SK-MEL-5 (cell line): Measurements from ENCODE around the gene CYTH3. TPM values are rescaled to one million over a fixed set of nuclear protein-coding genes. Genes with fewer than 3 reads are reported as not detected.
"Not testable (repeated sequence)": the region's sequence is repeated elsewhere in the genome, so short reads cannot be mapped to it uniquely, and the experiment has no call there.

Source experiments
- DNase-seq: peaks from one replicate; pipeline ENCODE4 v3.0.0-alpha.2; 2016; ENCODE audit warnings: low read depth, low spot score
- in situ Hi-C: cut with HindIII; loops from 2 replicates; pipeline ENCODE4 v1.10.0; 2016; ENCODE audit warnings: low sequenced_read_pairs, high pct_unique_total_duplicates, low pct_unique_long_range_greater_than_20kb
- total RNA-seq: library from RNA; depleted of rRNA; stranded (reverse); fragments of >200 nt; shearing (Covaris generic); gene quantifications from 2 replicates; pipeline ENCODE4 v1.2.3, GENCODE V29; 2014

CYTH3 gene
- total RNA-seq, 1 experiment from 2014 or later: 70.3 TPM

DNA sequence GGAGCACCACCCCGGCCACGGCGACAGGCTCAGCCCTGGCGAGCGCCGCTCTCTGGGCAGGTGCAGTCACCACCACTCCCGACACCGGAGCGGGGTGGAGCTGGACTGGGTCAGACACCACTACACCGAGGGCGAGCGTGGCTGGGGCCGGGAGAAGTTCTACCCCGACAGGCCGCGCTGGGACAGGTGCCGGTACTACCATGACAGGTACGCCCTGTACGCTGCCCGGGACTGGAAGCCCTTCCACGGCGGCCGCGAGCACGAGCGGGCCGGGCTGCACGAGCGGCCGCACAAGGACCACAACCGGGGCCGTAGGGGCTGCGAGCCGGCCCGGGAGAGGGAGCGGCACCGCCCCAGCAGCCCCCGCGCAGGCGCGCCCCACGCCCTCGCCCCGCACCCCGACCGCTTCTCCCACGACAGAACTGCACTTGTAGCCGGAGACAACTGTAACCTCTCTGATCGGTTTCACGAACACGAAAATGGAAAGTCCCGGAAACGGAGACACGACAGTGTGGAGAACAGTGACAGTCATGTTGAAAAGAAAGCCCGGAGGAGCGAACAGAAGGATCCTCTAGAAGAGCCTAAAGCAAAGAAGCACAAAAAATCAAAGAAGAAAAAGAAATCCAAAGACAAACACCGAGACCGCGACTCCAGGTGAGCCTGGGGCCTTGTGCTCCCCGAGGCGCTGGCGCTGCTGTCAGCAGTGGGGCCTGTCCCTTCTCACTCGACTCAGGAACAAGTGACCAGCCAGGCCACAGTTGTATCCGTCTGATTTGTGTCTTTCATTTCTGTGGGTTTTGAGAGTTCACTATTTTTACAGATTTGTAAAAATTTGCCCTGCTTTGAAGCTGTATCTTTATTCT is 117.7 kb downstream of the CYTH3 start:
- in situ Hi-C loops: no loop called here
- no peak for DNase-seq

DNA sequence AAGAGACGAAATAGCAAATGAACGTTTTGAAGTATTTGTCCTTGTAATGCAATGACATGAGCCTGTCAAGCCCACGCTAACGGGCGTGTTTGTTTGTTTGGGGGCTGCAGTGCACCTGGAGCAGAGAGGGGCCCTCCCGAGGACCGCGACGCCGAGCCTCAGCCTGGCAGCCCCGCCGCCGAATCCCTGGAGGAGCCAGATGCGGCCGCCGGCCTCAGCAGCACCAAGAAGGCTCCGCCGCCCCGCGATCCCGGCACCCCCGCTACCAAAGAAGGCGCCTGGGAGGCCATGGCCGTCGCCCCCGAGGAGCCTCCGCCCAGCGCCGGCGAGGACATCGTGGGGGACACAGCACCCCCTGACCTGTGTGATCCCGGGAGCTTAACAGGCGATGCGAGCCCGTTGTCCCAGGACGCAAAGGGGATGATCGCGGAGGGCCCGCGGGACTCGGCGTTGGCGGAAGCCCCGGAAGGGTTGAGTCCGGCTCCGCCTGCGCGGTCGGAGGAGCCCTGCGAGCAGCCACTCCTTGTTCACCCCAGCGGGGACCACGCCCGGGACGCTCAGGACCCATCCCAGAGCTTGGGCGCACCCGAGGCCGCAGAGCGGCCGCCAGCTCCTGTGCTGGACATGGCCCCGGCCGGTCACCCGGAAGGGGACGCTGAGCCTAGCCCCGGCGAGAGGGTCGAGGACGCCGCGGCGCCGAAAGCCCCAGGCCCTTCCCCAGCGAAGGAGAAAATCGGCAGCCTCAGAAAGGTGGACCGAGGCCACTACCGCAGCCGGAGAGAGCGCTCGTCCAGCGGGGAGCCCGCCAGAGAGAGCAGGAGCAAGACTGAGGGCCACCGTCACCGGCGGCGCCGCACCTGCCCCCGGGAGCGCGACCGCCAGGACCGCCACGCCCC is 118.5 kb downstream of the CYTH3 start:
- in situ Hi-C loops: no loop called here
- no peak for DNase-seq

DNA sequence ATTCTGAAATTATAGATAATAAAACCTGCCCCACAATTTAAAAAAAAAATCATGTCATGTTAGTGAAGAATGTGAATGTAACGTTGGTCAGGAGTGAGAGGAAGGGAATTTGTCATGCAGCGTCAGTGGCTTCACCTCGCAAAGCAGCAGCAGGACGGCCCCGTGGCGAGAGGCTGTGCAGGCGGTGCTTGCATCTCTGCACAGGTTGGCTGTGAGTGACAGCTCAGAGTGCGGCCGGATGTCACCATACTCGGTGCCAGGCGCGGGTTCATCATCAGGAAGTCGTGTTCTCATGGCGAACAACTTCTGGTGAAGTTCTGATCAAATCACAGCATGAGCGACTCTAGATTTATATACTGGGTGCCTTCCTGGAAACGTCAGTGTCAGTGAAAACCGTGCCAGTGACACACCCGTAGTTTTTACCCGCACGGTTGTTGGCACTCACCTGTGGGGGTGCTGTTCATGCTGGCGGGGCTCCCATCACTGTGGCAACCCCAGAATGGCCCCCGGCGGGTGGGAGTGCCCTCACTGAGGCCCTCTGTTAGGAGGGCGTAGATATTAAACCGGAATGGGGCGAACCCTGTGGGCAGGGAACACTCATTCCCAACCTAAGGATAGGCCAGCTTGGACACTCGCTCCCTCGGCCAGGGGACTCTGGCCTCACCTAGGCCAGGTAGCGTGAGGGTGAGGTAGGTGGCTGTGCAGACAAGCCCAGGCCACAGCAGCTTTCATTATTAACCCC is 120.3 kb downstream of the CYTH3 start:
- in situ Hi-C loops: no loop called here
- DNase-seq: no peak

DNA sequence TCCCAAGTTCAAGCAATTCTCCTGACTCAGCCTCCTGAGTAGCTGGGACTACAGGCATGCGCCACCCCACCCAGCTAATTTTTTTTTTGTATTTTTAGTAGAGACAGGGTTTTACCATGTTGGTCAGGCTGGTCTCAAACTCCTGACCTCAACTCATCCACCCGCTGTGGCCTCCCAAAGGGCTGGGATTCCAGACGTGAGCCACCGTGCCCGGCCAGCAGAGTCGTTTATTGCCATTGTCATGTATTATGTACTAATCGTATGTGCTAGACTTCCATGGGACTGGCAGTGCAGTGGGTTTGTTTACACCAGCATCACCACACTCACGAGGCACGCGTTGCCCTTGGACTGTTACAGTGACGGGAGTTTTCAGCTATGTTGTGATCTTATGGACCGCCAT is 120.9 kb downstream of the CYTH3 start:
- in situ Hi-C loops, DNase-seq: not testable (repeated sequence)

DNA sequence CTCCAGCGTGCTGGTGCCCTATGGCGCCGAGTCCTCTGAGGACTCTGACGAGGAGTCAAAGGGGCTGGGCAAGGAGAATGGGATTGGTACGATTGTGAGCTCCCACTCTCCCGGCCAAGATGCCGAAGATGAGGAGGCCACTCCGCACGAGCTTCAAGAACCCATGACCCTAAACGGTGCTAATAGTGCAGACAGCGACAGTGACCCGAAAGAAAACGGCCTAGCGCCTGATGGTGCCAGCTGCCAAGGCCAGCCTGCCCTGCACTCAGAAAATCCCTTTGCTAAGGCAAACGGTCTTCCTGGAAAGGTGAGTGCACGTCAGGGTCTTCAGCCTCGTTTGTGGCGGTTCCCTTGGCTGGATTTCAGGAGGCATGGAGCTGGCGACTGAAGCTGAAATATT is 122.4 kb downstream of the CYTH3 start:
- DNase-seq: no peak
- in situ Hi-C loops: no loop called here

DNA sequence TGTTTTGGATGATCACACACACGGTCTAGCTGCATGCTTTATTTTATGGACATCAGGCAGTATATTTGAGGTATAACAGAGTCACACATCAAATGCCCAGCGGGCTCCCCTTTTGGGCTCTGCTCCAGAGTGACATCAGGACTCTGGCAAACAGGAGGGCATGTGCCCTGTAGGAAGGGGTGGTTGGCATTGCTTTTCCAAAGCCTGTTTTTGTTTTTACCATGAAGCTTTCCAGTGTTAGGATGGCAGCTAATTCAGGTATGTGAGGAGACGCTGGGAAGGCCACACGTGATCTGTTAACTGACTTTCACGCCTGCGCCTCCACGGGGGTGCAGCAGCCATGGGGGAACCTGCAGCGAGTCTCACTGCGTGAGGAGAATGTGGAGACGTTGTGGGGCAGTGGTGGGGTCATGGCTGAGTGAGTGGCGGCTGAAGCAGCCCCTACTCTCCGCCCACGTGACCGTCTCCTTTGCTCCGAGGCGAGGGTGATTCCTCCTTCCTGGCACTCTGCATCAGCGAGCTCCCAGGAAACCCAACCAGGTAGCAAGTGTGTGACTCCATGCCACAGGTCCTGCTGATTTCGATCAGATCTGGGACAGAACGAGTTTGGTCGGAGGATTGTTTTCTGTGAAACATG is 123.6 kb downstream of the CYTH3 start:
- in situ Hi-C loops: no loop called here

DNA sequence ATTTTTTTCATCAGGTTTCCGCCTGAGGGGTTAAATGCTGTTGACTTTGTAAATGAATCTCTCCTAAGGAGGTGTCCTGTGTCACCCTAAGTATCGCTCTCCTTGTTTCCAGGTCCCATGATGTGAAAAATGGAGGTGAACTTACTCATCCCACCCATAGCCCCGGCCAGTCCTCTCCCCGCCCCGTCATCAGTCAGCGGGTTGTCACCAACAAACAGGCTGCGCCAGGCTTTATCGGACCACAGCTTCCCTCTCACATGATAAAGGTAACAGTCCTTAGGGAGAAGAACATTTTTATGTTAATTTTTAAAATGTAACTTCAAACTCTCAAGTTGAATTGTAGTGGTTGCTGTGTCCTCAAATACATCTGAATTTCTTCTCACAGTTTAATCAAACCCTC is 124.8 kb downstream of the CYTH3 start:
- in situ Hi-C loops: no loop called here
- no peak for DNase-seq

More for the DNA sequence above, 123.6 kb downstream of the CYTH3 start:
- no peak for DNase-seq

DNA sequence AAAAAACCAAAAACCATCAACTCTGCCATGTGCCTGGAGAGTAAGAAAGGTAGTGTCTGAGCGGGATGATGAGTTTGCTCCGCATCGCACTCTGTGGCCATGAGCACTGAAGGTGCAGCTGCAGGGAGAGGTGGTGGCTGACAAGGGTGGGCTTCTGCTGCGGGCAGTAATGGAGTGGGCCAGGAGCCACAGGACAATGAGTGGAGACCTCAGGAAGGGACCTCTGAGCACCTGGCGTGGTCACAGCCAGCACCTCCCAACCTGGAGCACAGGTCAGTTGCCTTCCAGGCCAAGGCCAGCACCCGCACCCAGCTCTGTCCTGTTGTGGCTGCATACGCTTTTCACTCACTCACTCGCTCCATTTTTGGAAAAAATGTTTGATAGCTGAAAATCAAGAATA is 125.8 kb downstream of the CYTH3 start:
- no peak for DNase-seq
- in situ Hi-C loops: no loop called here

DNA sequence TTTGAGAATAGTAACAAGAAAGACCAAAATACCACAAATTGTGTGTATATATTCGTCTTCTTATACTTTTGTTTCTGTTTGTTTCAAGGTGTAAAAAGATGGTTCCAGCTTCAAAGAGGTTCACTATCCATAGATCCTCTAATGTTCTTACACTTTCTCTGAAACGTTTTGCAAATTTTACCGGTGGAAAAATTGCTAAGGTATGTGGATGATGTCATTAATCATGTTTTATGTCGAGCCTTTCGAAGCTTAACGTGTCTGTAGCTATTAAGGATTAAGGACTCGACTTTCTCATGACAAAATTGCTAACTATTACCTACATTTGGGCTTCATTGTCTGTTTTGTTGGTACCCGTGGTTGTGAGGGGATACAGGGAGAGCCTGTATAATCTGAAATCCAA is 128.4 kb downstream of the CYTH3 start:
- in situ Hi-C loops: no loop called here
- no peak for DNase-seq

DNA sequence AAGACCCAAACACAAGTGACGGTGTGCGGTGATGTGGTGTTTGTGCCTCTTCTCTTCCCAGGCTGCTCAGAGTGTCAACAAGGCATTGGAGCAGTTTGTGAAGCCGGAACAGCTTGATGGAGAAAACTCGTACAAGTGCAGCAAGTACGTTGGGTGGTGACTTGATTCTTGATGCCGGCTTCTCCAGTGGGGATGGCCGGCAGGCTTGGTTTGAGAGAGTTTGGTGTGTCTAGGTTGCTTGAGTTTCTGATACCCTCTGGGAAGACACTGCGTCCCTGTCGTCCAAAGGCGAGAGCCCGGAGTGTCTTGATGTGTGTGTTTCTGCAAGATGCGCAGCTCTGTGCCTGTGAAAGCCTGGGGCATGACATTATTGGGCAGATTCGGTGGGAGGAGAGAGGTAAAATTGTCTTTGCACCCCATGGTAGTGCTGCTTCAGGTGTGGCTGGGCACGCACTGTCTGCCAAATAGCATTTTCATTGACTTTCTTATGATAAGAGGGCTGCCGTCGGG is 129.5 kb downstream of the CYTH3 start:
- DNase-seq: no peak
- in situ Hi-C loops: no loop called here

DNA sequence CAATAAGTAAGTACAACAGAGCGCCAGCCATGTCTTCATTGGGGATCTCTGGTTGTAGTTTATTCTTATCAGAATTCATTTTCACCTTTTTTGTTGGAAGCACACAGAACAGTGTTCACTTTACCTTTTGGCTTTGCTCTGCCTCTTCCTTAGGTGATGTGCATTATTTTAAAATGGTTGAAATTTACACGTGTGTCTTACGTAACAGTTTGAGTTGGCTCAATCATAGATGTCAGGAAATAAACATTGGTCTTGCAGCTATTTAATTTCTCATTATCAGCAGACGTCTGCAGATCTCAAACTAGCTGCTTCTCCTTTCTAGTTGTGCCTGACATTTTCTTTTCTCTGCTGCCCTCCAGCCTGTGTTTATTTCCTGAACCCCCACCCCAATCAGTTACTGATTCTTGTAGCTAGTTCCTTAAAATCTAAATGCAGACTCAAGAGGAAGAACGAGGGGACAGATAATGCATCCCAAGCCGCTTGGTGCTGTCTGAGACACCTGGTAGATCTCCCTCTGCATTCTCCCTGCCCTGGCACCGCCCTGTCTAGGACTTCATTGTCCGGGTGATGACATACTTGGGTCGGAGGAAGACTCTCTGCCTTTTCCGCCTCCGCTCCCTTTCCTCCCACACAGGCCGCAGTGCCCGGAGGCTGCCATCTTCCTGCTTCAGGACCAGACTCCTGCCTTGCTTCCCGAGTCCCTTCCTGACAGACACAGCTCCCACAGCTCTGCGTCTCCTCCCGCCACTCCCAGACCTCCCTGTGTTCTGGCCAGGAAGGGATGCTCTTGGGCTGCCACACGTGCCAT is 133.0 kb downstream of the CYTH3 start:
- DNase-seq: no peak

DNA sequence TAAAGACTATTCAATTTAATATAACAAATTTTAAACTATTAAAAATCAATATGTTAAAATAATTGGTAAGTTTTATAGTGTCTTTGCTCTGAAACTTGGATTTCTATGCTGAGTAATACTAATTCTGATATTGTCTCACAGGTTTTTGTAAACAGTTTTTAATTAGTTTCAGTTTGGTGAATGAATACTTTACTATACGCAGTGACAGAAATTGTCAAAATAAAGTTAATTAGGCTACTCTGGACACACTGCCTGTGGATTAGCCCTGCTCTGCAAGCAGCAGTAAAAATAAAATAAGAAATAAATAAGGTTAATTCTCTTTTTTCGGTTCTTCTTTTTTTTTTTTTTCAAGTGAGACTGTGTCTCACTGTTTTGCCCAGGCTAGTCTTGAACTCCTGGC is 135.9 kb downstream of the CYTH3 start:
- in situ Hi-C loops: no loop called here
- no peak for DNase-seq

More for the DNA sequence above, 133.0 kb downstream of the CYTH3 start:
- in situ Hi-C loops: no loop called here

DNA sequence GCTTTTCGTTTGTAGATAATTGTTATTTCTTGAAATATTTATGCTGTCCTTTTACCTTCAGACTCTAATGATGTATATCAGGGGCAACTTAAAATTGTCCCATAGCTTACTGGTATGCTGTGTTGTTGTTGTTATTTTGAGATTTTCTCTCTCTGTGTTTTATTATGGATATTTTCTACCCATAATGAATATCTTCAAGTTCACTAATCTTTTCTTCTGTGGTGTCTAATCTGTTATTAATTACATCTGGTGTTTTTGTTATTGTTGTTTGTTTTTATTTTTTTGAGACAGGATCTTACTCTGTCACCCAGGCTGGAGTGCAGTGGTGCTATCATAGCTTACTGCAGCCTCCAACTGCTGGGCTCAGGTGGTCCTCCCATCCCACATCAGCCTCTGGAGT is 139.2 kb downstream of the CYTH3 start:
- in situ Hi-C loops: no loop called here
- no peak for DNase-seq

DNA sequence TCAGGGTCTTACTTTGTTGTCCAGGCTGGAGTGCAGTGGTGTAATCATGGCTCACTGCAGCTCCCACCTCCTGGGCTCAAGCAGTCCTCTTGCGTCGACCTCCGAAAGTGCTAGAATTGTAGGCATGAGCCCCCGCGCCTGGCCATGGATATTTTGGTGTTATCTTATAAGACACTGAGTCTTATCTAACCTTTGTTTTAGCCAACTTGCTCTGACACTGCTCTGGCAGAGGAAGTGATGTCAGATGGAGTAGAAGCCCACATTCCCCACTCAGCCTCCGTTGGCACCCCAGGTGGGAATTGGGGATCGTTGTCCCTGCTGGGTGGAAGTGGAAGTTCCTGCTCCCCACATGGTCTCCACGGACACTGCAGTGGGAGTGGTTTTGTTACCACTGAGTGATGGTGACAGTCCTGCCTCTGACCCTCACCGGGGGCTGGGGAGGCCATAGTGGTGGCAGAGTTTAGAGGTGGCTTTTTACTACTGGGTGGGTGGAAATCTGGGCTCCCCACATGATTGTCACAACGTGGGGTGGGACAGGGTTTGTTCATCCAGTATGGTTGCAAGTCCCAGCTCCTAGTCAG is 142.3 kb downstream of the CYTH3 start:
- in situ Hi-C loops: no loop called here

DNA sequence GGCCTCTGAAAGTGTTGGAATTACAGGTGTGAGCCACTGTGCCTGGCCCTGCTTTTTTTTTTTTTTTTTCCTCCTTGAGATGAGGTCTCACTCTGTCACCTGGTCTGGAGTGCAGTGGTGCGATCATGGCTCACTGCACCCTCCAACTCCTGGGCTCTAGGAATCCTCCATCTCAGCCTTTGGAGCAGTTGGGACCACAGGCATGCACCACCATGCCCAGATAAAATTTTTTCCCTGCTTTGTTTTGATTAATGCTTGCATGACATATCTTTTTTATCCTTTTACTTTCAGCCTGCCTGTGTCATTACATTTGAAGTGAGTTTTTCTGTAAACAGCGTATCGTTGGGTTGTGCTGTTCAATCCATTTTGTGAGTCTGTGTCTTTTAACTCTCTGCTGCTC is 144.2 kb downstream of the CYTH3 start:
- in situ Hi-C loops: no loop called here
- DNase-seq: no peak

More for the DNA sequence above, 142.3 kb downstream of the CYTH3 start:
- no peak for DNase-seq

DNA sequence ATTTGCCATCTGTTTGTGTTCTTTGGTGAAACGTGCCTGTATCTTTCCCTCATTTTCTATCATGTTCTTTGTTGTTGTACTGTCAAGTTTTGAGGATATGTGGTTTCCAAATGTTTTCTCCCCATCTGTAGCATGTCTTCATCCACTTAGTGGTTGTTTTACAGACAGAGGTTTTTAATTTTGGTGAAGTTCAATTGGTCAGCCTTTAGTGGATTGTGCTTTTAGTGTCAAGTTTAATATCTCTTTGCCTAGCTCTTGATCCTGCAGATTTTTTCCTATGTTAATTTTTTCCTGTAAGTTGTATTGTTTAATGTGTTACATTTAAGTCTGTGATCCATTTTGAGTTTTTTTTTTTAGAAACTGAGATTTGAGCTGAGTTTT is 145.3 kb downstream of the CYTH3 start:
- in situ Hi-C loops: no loop called here
- no peak for DNase-seq
